Thoracic aorta (tissue), 2 donors: Measurements from ENCODE around the gene DSEL. TPM values are rescaled to one million over a fixed set of nuclear protein-coding genes. Genes with fewer than 3 reads are reported as not detected.

Experiments
- ATAC-seq: fragments of 150-250 bp; one replicate; pipeline ENCODE4 v1.8.0; 2017; ENCODE audit warnings: low read depth; ENCODE audit not compliant: insufficient number of reproducible peaks, low FRiP score
- DNase-seq: peaks from one replicate; pipeline ENCODE4 v3.0.0-alpha.2; 2020; ENCODE audit warnings: low spot score
- H3K27ac ChIP-seq, 2 donors: fragments of 200-600 bp; sonication (generic); 1 replicate in 1 of 2; 2 replicates in 1 of 2; pipeline ENCODE4 v1.5.1; 2016; ENCODE audit warnings: mild to moderate bottlenecking in 2 of 2, moderate library complexity in 2 of 2
- H3K27me3 ChIP-seq: fragments of 200-600 bp; sonication (generic); replicated peaks from 2 replicates; pipeline ENCODE4 v1.6.0; 2016; ENCODE audit warnings: mild to moderate bottlenecking; ENCODE audit not compliant: insufficient read depth
- H3K36me3 ChIP-seq: fragments of 200-600 bp; sonication (generic); one replicate; pipeline ENCODE4 v1.5.1; 2016
- H3K4me1 ChIP-seq, 2 donors: fragments of 200-600 bp; sonication (generic); 1 replicate in 1 of 2; 2 replicates in 1 of 2; pipeline versions ENCODE4 v1.5.1 to v1.6.0; 2016; ENCODE audit warnings: low read depth in 2 of 2, mild to moderate bottlenecking in 1 of 2; ENCODE audit not compliant: control insufficient read depth in 1 of 2
- H3K4me3 ChIP-seq: fragments of 200-600 bp; sonication (generic); 2 replicates; pipeline ENCODE4 v1.5.1; 2016; ENCODE audit warnings: mild to moderate bottlenecking
- H3K9me3 ChIP-seq: fragments of 200-600 bp; sonication (generic); 2 replicates; pipeline ENCODE4 v1.5.1; 2016
- CTCF ChIP-seq: fragments of 200-600 bp; sonication (generic); IDR thresholded peaks from one replicate; pipeline ENCODE4 v1.5.1; 2019; ENCODE audit warnings: antibody characterized with exemption
- total RNA-seq, 2 donors: library from RNA; depleted of rRNA; stranded (reverse); fragments of >200 nt; gene quantifications; one replicate each; pipeline versions ENCODE4 v1.1.0 to v1.2.3, GENCODE V29; 2016

DSEL gene
- total RNA-seq, 2 donors from 2014 or later = 34.1 to 38.5 TPM

GRCh38 chr18:67463829-67464228, 52.7 kb downstream of the DSEL start:
- H3K4me3 ChIP-seq = no peak overlapping the region
- no peaks in the 10 kb centered on the region for H3K9me3 ChIP-seq
- no peaks in the 10 kb centered on the region for H3K36me3 ChIP-seq
- H3K4me1 ChIP-seq = no peaks in the 10 kb centered on the region
- DNase-seq (no peak), ATAC-seq (no peak)
- no peaks in the 10 kb centered on the region for H3K27me3 ChIP-seq
- H3K27ac ChIP-seq = no peak overlapping the region
- TF ChIP-seq CTCF = no peak

GRCh38 chr18:67456711-67457110, 59.8 kb downstream of the DSEL start:
- no peaks in the 10 kb centered on the region for H3K4me1 ChIP-seq
- ATAC-seq (no peak), DNase-seq (no peak)
- no peaks in the 10 kb centered on the region for H3K36me3 ChIP-seq
- H3K4me3 ChIP-seq = no peak overlapping the region
- no peak for TF ChIP-seq CTCF
- no peaks in the 10 kb centered on the region for H3K27me3 ChIP-seq
- no peak overlapping the region for H3K27ac ChIP-seq
- no peaks in the 10 kb centered on the region for H3K9me3 ChIP-seq
